AG04449 (cell line): ENCODE results near the gene TOX4.

Experiments
- CTCF ChIA-PET: fragments of 350-600 bp; formaldehyde crosslinking; extraction: SDS; loops from one replicate; lab custom pipeline; 2021; ENCODE audit warnings: antibody characterized with exemption; lab: Yijun Ruan, JAX
- POLR2A ChIA-PET: fragments of 400-600, 350-600 bp; formaldehyde crosslinking; extraction: SDS; loops from one replicate; lab custom pipeline; 2020; ENCODE audit warnings: antibody characterized with exemption, inconsistent platforms; lab: Yijun Ruan, JAX
- DNase-seq: peaks from one replicate; pipeline ENCODE4 v3.0.0-alpha.2; 2010; ENCODE audit warnings: low read depth, low spot score
- H3K4me3 ChIP-seq: 2 replicates; pipeline ENCODE4 v1.5.1; 2011; ENCODE audit warnings: low read depth, mild to moderate bottlenecking, control low read depth, low read length
- TF ChIP-seq, protein P1 (sequence below): IDR thresholded peaks from one replicate; pipeline ENCODE4 v1.5.1; 2011; ENCODE audit warnings: mild to moderate bottlenecking, moderate library complexity, low read length, control low read depth, inconsistent platforms; ENCODE audit not compliant: insufficient read depth; ENCODE audit errors: missing control alignments

Gene TOX4

DNA sequence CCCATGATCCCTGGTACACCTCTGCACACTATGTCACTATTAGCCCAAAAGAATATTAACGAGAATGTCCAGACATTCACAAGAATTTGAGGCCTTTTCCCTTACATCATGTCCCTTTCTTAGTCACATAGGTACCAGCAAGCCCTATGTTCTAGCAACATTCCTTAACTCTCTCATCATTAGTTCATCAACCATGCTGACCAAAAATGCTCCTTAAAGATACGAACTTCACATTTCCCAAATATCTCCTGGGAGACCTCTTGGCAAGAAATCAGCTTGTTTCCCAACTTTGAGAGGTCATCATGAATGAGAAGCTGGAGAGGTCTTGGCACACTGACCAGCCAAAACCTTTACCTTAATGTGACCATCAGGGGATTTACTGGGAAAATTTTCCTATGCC, 44.5 kb downstream of the TOX4 start:
- CTCF ChIA-PET, result no interaction called here
- no peak overlapping the region for H3K4me3 ChIP-seq
- DNase-seq, result peak; percentile 70
- POLR2A ChIA-PET, result interaction anchor here (1.4 kb wide), 1 partner anchor 10 kb away, joined by 7 read pairs; the partner anchor contains the start of gene METTL3
- TF ChIP-seq, protein P1, sequence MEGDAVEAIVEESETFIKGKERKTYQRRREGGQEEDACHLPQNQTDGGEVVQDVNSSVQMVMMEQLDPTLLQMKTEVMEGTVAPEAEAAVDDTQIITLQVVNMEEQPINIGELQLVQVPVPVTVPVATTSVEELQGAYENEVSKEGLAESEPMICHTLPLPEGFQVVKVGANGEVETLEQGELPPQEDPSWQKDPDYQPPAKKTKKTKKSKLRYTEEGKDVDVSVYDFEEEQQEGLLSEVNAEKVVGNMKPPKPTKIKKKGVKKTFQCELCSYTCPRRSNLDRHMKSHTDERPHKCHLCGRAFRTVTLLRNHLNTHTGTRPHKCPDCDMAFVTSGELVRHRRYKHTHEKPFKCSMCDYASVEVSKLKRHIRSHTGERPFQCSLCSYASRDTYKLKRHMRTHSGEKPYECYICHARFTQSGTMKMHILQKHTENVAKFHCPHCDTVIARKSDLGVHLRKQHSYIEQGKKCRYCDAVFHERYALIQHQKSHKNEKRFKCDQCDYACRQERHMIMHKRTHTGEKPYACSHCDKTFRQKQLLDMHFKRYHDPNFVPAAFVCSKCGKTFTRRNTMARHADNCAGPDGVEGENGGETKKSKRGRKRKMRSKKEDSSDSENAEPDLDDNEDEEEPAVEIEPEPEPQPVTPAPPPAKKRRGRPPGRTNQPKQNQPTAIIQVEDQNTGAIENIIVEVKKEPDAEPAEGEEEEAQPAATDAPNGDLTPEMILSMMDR, result no peak

DNA sequence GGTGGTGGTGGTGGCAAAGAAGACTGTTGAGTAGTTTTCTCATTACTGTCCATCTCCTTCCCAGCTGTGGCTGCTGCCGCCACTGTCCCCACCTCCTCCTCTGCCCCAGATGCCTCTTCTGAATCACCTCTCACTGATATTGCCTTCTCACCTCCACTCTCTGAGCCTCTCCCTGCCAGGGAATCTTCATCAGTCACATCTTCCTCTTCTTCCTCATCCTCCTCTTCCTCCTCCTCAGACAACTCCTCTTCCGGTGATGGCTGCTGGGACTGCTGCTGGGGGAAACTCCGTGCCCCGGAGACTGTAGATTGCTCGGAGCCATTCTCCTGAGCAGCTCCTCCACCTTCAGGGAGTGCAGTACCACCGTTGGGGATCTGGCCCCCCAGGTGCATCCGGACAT, 46.2 kb downstream of the TOX4 start:
- no peak for DNase-seq
- H3K4me3 ChIP-seq, result no peak overlapping the region
- ChIA-PET POLR2A (no interaction called here), CTCF (no interaction called here)
- TF ChIP-seq, protein P1, result no peak

DNA sequence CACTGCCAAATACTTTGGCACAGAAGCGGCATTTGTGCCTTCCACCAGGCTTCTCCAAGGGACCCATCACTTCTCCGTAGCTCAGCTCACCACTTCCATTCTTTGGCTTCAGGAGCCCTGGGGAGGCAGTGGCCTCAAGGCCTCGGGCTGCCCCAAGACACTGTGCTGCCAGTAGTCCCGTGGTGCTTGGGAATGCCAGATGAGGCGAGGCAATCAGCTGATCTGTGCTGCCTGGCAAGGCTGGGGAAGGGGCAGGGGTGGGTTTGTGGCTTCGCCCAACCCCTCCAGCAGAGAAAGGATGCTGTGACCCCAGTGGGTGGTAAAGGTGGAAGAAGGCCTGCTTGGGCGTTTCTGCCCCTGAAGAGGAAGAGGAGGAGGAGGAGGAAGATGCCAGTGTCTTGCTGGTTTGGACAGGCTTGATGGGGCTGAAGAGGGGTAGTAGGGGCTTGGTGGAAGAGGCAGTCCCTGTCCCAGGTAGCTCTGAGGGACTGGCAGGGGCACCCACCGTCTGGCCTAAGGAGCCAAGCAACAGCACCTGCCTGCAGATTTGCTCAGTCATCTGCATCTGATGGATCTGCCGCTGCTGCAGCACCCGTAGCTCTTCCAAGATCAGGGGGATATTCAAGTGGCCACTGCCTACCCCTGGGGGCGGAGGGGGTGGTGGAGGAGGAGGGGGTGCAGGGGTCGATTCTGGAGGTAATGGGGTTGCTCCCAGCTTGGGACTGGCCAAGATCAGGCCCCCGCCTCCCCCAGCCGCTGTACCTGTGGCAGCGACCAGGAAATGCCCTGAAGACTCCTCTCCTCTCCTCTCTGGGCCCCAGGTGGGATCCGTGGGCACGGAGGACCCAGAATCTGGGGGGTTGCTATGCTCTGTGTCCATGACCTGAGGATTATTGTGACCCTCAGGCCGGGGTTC, 47.8 kb downstream of the TOX4 start:
- ChIA-PET CTCF (interaction anchor here (1.0 to 1.9 kb wide), 2 partner anchors 10 to 26 kb away, joined by 3 to 6 read pairs; no protein-coding TSS in a partner anchor), POLR2A (interaction anchor here (0.9 kb wide), 1 partner anchor 14 kb away, joined by 5 read pairs; the partner anchor contains the start of gene METTL3)
- peak overlapping the region; percentile 82 for H3K4me3 ChIP-seq
- TF ChIP-seq, protein P1, result no peak
- no peak for DNase-seq

DNA sequence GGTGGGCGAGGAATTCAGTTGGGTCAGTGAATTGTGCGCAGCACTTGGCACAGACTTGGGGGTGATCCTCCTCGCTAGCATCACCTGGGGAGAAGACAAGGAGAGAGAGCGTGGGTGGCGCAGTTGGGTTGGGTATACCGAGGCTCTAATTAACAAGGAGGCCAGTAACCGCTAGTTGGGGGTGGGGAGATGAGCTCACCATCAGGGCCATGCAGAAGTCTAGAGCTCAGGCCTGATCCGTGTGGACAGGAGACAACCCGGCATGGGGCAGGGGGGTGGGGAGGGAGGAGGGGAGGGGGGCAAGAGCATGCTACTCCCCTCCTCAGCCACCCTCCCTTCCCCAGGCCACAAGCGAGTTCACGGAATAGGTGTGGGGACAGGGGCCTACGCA, 48.6 kb downstream of the TOX4 start:
- TF ChIP-seq, protein P1, result no peak
- ChIA-PET CTCF (interaction anchor here (1.0 to 1.9 kb wide), 2 partner anchors 9 to 27 kb away, joined by 3 to 6 read pairs; no protein-coding TSS in a partner anchor), POLR2A (interaction anchor here (0.9 kb wide), 1 partner anchor 14 kb away, joined by 5 read pairs; the partner anchor contains the start of gene METTL3)
- no peak for DNase-seq
- H3K4me3 ChIP-seq, result peak overlapping the region; percentile 82

DNA sequence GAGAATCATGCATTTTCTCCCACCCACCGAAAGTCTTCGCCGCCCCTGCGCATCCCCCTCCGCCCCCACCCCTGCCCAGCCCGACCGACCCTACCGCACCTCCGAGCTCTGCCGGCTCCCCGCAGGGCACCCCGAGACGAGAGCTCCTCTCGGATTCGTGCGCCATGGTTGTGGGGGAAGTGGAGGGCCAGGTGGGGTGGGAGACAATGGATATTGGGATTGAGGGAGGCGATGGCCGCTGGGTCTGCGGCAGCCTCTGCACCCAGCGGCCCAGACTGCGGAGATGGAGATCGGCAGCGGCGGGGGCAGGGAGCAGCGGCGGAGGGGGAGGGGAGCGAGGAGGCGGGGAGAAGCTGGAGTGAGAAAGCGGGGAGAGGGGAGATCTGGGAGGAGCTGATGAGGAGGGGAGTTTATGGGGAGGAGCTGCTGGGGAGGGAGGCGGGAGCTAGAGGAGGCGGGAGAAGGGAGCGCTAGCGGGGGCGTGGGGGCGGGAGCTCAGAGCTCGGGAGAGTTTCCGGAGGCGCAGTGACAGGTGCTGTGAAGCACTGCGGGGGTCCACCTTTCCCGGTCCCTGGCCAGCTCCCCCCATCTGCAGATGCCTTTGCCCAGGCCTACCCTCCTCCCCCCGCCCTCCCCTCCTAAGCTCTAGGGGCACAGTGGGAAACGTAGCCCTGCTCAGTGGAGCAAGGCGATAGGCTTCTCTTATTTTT, 49.1 kb downstream of the TOX4 start, which contains the start of gene SALL2:
SALL2 (minus strand) TSS at position 385 of the 710 bp plus-strand sequence; CDS start at position 166, 219 bp downstream.
- ChIA-PET CTCF (interaction anchor here (0.8 to 1.9 kb wide), 5 partner anchors 8 to 49 kb away, joined by 3 to 6 read pairs (median 3); partner anchors contain the start of genes RAB2B and TOX4), POLR2A (interaction anchor here (0.8 to 0.9 kb wide), 3 partner anchors 15 to 28 kb away, joined by 3 to 5 read pairs (median 5); partner anchors contain the start of gene METTL3)
- no peak for DNase-seq
- TF ChIP-seq, protein P1, result no peak
- H3K4me3 ChIP-seq, result peak within 1 kb of the TSS; percentile 82
